Measurements from ENCODE around the gene DZIP1L.
A peak's percentile ranks its signal among the peaks of the same experiment; 100 is the strongest.
"Not testable (repeated sequence)": the region's sequence is repeated elsewhere in the genome, so short reads cannot be mapped to it uniquely, and the experiment has no call there.

Gene DZIP1L

DNA sequence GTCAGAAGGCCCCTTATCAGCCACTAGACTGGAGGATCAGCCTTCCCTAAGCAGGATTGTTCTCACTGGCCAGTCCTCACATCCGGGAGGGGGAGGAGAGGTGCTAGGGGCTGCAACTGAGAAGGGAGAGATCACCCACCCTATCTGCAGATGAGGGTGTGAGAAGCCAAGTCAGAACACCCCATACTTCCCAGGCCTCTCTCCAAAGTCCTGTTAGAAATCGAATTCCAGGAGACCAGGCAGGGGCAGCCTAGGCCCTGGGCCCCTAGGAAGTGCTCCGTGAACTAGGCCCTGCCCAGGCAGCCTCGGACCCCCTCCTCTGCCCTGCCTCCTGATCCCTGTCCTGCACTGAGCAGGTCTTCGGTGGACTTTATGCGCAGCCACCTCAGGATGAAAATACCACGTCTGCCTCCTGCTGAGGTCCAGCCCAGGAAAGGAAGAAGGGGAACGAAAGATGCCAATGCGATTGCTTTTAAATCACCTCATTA, 933 bp downstream of the DZIP1L start:
- DNase-seq = no peak

DNA sequence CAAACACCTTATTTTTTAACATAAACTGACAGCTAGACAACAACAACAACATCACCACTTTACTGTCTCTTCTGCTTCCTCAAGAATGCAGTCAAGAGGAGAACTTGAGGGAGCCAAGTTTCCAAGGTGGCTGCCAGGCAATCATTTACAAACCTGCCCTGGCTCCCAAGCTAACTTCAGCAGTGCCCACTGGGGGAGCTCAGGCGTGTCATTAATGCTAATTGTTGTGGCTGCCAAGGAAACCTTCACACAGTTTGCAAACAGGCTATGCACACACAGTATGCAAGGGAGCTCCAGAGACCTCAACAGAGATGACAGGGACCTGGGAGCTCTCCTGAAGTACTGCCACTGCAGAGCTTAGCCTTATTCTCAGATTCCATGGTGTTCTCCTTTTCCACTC, 2.1 kb downstream of the DZIP1L start:
- no peak for DNase-seq

DNA sequence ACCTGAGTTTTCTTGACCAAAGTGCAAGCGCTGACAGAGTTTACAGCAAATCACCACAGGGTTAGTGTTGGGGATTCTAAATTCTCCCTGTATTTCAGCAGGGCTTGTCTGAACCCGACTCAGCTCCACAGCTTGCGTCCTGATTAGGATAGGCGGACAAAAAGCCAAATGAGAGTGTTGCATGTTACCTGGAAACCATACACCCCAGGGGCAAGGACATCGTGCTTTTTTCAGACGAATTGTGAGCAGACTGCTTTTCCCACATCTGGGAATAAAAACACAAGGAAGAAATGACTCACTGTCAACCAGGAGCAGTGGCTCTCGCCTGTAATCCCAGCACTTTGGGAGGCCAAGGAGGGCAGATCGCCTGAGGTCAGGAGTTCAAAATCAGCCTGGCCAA, 3.0 kb downstream of the DZIP1L start:
- no peak for DNase-seq

DNA sequence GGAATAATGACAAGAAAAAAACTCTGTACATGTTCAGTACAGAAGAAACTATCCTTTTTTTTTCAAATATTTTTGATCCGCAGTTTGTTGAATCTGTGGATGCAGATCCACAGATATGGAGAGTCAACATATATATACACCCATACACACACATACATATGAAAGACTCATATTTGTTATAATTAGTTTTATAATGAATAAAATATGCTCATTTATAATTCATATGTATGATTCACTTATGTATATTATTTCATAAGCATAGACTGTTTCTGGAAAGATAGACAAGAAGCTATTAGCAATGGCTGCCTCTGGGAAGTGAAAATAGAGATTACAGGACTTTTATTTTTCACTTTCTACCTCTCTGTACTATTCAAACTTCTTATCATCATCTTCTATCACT, 9.8 kb downstream of the DZIP1L start:
- DNase-seq = no peak

DNA sequence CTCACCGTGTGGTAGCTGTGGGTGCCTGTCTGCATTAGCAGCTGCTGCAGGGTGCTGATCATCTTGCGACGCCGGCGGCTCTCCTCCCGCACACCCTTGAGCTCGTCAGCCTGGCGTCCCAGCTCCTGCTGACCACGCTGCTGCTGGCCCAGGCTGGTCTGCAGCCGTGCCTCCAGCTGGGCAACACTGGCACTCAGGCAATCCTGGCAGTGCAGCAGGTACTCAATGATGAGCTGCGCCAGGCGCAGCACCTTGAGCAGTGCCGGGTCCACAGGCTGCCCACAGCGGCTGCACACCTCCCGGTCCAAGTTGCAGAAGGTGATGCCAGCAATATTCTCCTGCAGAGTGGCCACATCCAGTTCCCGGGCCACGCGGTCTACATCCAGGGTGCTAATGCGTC, 11.9 kb downstream of the DZIP1L start:
- no peak for DNase-seq

DNA sequence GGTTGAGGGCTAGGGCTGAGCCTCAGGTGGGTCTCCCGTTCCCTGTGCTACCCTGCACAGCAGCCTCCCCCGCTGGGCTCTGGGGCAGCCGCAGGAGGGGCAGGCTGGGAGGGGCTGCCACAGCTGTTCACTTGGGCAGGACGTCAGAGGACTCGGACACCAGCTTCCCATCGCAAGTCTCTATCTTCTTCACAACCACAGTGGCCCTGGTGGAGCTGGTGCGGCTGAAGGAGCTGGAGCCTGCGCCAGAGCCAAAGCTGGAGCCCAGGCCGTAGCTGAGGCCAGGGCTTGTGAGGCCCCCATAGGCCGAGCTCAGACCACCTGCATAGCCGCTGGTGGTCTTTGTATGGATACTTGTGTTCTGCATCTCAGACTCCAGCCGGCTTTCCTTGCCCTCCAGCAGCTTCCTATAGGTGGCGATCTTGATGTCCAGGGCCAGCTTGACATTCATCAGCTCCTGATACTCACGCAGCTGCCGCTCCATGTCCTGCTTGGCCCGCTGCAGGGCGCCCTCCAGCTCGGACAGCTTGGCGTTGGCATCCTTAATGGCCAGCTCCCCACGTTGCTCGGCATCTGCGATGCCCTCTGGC, 14.0 kb downstream of the DZIP1L start:
- DNase-seq = not testable (repeated sequence)

DNA sequence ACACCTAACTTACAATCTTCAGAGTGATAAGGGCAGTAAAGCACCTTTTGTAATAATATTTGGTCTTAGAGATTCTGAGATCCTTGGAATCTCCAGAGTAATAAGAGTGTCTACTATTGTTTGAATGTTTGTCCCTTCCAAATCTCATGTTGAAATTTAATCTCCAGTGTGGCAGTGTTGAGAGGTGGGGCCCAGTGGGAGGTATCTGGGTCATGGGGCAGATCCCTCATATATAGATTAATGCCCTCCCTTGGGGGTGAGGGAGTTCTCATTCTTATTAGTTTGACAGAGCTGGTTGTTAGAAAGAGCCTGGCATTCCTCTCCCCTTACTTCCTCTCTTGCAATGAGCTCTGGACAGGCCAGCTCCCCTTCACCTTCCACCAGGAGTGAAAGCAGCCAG, 16.0 kb downstream of the DZIP1L start:
- DNase-seq = no peak

DNA sequence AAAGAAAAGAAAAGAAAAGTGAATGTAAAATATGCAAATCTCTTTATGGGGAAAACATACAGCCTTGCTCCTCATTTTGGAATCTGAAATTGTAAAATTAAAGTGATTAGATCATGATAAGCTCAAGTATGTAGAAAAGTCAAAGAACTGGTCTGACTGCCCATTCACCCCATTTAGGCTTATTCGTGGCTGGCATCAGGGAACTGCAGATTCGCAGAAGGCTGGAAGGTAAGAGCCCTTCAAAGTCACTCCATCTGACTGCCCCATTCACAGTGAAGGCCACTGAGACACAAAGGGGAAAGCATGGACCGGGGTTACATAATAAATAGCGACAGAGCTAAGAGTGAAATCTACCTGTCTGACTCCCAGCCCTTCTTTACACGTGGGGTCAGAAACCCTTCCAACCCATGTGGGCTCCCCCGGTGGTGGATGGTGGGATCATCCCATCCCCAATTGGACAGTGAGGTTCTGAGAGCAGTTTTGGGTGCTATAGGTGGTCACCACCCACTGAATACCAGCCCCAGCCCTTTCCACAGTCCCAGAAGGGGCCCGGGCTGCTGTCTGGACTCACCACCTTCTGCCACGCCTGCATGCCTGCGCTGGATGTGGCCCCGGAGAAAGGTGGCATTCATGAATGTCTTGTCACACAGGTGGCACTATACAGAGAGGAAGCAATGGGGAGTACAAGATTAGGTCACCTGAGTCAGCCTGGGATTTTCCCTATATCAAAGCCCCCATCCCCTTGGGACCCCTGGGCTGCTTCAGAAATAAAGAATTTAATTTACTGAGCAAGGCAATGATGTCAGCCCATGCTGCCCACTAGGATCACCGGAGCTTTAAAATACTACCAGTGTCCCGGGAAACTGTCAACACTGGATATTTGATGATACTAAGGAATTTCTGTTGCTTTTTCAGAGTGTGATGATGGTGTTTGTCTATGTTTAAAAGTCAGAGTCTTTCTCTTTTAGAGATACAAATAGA, 17.9 kb downstream of the DZIP1L start:
- DNase-seq = no peak

DNA sequence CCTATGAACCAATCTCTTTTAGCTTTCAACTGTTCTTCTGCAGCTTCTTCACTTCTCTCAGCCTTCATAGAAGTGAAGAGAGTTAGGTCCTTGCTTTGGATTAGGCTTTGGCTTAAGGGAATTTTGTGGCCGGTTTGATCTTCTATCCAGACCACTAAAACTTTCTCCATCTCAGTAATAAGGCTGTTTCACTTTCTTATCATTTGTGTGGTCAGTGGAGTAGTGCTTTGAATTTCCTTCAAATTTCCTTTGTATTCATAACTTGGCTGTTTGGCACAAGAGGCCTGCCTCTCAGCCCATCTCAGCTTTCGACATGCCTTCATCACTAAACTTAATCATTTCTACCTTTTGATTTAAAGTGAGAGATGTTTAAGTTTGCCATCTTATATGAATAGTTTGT, 21.7 kb downstream of the DZIP1L start:
- no peak for DNase-seq

DNA sequence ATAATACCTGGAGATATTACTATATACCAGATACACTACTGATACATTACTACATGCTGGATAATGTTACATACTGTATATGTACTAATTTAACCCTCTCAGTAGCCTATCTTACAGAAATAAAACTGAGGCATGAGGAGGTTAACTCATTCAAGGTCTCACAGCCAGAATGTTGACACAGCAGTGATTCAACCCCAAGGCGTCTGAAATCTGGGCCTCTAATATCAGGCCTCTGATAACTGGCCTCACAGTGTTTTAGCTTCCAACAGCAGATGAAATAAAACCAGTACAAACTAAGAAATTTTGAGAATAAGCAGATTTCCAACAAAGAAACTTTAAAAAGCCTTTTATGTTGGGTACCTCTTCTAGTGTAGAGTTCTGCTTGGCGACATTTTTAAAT, 23.4 kb downstream of the DZIP1L start:
- DNase-seq = no peak

DNA sequence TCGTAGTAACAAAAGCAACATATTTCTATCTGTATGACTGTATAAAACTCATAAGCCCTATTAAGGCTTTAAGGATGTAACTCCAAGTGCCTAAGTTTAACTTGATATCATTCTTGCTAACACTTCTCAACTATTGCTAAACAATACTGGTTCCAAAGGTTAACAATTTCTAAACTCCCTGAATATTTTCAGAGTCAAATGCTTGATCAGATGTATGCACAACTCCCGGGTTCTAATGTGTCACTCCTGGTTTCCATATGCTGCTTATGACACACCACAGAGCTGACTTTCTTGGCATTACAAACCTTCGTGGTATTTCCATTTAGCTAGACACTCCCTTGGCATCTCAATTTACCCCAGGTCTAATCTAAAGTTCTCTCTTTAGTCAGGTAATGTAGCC, 26.3 kb downstream of the DZIP1L start:
- DNase-seq = no peak

DNA sequence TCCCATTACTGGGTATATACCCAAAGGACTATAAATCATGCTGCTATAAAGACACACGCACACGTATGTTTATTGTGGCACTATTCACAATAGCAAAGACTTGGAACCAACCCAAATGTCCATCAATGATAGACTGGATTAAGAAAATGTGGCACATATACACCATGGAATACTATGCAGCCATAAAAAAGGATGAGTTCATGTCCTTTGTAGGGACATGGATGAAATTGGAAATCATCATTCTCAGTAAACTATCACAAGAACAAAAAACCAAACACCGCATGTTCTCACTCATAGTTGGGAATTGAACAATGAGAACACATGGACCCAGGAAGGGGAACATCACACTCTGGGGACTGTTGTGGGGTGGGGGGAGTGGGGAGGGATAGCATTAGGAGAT, 29.7 kb downstream of the DZIP1L start:
- DNase-seq = not testable (repeated sequence)

DNA sequence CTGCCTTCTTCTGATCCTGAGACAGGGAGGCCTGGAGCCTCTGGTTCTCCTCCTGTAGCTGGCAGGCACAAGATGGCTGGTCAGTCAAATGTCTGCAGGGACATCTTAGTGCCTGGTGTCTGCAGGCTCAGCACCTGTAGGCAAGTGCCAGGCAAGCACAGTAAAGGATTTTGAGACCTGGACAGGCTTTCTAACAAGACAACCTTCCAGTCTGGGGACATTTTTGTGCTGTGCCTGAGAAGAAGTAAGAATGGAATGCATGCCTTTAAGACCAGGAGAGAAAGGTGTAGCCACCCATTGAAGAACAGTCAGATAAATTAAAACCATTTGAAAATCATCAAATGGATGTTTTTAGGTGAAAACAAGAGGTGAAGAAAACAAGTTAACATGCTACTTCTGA, 31.2 kb downstream of the DZIP1L start:
- no peak for DNase-seq

DNA sequence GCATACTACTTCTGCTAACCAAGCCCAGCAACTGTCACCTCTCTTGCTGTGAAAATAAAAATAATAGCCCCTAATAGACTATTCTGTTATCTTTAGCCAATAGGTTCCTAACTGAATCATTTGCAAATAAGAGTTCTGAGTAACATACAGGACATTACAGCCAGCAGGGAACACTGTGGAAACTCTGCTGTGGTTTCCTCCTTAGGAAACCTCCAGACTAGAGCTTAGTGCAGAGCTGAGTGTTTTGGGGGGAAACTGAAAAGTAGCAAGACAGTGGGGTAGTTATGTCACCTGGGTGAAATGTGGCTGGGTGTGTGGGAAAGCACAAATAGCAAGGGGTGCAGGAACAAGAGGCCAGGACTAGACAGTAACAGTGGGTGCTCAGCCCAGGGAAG, 32.4 kb downstream of the DZIP1L start:
- no peak for DNase-seq

DNA sequence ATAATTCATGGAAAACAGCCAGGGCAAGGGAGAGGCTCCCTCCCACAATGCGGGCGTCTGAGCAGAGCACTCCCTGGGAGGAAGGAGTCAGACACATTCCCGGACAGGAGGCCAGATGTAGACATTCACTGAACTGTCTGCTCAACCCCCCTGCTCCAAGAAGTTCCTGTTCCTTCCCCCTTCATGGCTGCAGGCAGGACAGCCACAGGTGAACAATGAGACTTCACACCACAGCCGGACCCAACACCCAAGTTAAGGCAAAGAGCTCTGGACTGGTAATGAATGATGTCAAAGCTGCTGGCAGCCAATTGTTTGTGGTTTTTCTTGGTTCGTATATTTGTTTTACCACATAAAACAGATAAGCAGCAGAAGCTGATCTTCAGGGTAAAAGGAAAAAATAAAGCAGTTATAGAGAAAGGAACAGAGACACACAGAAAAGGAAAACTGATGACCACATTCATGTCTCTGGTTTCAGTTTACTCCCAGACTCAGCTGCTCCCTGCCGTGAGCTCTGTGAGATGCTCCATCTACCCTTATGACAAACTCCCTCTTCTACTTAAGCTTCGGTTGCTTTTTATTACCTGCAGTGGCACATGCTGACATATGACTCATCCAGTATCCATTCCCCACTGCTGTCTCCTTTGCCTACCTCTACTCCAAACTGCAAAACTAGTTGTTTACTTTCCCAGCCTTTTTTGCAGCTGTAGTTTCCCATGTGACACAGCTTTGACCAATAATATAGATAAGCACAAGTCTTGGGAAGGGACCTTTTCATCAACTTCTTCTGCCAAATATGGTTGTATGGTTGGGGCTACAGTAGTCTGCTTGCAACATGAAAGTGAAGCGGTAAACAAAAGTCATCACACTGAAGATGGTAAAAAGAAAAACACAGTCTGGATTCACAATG, 33.1 kb downstream of the DZIP1L start:
- no peak for DNase-seq

DNA sequence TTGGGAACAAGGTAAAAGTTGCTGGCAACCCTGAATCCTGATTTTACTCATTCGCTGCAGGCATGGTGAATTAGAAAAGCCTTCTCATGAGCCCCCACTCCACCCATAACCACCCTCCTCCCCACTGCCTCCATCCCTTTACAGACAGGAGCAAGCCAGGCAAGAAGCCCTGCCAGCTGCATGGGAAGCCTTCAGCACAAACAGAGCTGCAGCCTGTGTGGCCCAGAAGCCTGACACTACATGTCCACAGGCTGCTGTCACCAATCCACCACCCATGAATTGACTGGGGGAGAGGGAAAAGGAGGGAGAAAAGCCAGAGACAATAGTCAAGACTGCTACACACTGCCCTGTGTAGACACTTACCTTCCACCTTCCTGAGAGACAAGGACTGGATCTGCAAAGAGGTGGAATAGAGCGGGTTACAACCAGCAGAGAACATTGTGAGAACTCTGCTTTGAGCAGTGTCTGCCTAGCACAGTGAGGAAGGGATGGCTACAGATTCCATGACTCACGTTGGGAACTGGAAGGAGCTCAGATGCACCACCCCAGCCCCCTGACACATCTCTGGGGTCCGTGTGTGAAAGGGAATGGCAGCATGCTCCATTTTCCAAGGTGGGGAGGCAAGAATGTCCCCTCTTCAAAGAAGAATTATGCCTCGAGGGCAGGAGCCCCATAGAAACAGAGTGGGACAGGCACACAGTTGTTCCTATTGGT, 33.9 kb downstream of the DZIP1L start:
- no peak for DNase-seq

DNA sequence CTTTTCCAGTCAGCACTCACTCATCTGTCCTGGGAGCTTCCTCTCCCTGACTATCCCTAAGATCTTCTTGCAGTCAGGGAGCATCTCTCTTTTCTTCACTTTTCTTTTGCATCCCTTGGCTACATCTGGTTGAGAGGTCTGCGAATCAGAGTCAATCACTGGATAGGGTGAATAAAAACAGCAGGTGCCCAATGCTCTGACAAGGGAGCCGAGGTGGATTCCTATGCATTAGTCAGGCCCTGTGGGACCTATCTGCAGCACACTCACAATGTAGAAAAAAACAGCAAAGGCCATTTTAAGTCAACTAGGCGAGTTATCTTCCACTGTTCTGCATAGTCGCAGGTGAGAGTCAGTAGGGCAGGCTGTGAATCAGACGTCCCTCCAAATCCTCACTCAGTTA, 35.5 kb downstream of the DZIP1L start:
- no peak for DNase-seq

DNA sequence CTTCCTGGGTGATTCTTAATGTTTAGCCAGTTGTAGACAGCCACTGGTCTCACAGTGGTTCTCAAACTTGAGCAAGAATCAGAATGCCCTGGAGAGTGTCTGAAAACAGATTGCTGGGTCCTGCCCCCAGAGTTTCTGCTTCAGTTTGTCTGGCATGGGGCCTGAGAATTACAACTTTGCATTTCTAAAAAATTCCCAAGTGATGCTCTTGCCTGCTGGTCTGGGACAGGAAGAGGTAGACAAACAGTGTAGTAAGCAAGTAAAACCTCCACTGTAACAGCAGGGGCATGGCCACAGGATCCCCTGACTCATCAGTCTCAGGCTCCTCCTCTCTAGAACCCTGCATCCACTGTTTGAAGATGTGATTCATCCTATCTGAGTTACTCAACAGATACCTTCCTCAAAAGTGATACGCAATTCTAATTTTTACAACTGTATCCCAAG, 36.5 kb downstream of the DZIP1L start:
- DNase-seq = no peak

DNA sequence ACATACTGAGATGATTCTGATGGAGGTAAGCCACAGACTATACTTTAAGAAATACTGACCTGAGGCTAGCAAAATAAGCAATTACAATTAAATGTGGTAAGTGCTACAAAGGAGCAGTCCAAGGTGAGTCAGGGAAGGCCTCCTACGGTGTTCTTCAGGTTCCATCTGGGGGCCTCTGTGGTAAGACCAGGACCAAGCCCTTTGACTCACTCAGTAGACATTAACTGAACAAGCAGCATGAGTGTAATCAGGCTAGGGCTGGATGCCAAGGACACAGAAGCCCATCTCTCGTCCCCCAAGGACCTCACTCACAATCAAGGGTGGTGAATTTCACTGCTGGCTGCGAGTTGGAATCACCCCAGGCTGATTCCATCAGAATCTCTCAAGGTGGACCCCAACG, 37.3 kb downstream of the DZIP1L start:
- DNase-seq = no peak

DNA sequence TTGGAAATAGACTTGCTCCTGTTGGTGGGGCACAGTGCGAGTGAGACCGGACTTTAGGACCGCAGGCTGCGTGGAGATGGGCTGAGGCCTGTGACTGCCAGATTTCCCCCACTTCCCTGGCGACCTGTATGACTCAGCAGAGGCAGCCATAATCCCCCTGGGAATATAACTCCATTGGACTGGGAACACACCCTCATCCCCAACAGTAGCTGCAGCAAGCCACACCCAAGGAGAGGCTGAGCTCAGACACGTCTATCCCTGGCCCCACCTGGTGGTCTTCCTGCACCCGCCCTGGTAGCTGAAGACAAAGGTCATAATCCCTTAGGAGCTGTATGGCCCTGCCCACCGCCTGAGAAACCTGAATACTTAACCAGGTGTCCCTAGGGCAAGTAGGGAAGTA, 42.6 kb downstream of the DZIP1L start:
- DNase-seq = no peak

DNA sequence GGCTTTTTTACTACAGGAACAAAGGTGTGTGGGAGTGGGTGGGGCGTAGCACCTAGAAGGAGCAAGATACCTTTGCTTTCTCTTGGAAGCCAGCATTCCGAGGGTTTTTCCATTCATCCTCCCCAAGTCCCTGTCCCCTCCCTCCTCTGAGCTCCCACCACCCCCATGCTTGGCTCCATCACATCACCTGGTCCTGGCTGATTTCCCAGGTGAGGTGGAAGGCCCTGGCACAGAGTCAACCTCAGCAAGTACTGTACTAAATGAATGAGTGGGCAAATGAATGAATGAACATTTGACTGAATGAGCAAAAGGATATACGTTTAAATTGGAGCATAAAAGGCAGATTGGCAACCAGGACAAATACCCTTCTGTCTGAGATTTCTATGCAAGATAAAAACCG, 45.4 kb downstream of the DZIP1L start:
- no peak for DNase-seq

DNA sequence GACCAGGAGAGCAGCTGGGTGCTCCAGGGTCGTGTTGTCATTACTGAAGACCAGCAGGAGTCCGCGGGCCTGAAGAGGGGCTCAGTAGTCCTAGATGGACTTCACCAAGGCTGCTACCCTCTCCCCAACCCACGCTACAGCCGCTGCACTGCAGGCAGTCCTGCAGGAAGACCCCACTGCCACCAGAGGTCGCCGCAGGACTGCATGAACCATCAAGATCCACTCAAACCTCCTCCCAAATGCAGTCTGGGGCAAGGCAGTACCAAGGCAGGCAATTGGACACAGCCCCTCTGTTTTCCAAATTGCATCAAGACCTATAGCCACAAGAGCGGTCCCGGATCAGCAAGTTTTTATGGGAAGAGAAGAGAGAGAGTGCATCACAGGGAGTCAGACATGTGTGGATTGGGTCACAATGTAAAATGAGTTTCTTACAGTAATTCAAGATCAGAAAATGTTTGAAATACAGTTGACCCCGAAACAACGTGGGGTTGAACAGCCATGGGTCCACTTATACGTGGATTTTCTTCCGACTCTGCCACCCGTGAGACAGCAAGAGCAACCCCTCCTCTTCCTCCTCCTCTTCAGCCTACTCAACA, 46.7 kb downstream of the DZIP1L start:
- peak; percentile 77 for DNase-seq
